Testis (tissue), 3 donors: Measurements from ENCODE around the gene GUK1. TPM values are rescaled to one million over a fixed set of nuclear protein-coding genes. Genes with fewer than 3 reads are reported as not detected.

Experiments used
- DNase-seq: peaks from one replicate; pipeline ENCODE4 v3.0.0-alpha.2; 2019
- H3K27ac ChIP-seq, 2 donors: fragments of 200-600 bp; sonication (generic); one replicate each; pipeline ENCODE4 v1.5.1; 2019
- H3K27me3 ChIP-seq: fragments of 200-600 bp; sonication (generic); one replicate; pipeline ENCODE4 v1.5.1; 2019
- H3K36me3 ChIP-seq: fragments of 200-600 bp; sonication (generic); one replicate; pipeline ENCODE4 v1.5.1; 2017; ENCODE audit warnings: low read depth; ENCODE audit errors: missing control alignments
- H3K4me1 ChIP-seq: fragments of 200-600 bp; sonication (generic); one replicate; pipeline ENCODE4 v1.5.1; 2019
- H3K4me3 ChIP-seq, 2 donors: fragments of 200-600 bp; sonication (generic); one replicate each; pipeline ENCODE4 v1.5.1; 2017 to 2019
- H3K9me3 ChIP-seq: fragments of 200-600 bp; sonication (generic); one replicate; pipeline ENCODE4 v1.5.1; 2017
- CTCF ChIP-seq, 3 experiments: fragments of 450-650 bp in 2 of 3; fragments of 200-600 bp in 1 of 3; sonication (generic) in 1 of 3; IDR thresholded peaks; one replicate each; pipeline ENCODE4 v1.5.1; 2016 to 2019; ENCODE audit warnings: antibody characterized with exemption in 3 of 3, mild to moderate bottlenecking in 2 of 3, moderate library complexity in 1 of 3
- POLR2A ChIP-seq: fragments of 450-650 bp; IDR thresholded peaks from one replicate; pipeline ENCODE4 v1.6.1; 2017; ENCODE audit warnings: antibody characterized with exemption, mild to moderate bottlenecking, moderate library complexity
- WGBS, 2 donors: methylation state at CpG; one replicate each; pipeline ENCODE4 v1.1.5; 2018; 5-methylcytosine and 5-hydroxymethylcytosine counted together
- intact Hi-C: fragments of 100-400 bp; cut with DNase I; formaldehyde crosslinking; loops from one replicate; pipeline ENCODE4 v1.15.1; 2023; ENCODE audit warnings: low total_unique reads
- polyA plus RNA-seq: library from polyadenylated mRNA; stranded (reverse); fragments of 350-450 nt; fragmentation: Illumina TruSeq; extraction: RNeasy Lipid Tissue Mini Kit (QIAGEN cat#74804); gene quantifications from one replicate; pipeline ENCODE4 v1.2.3, GENCODE V29; 2014; ENCODE audit warnings: low read depth, low replicate concordance; ENCODE audit not compliant: insufficient read depth
- total RNA-seq, 2 donors: library from RNA; depleted of rRNA; stranded (reverse); fragments of >200 nt; gene quantifications; one replicate each; pipeline ENCODE4 v1.2.3, GENCODE V29; 2016

The GUK1 gene
- total and polyA plus RNA-seq, 3 donors from 2014 or later: 236 to 343 (median 298) TPM

GRCh38 chr1:228168563-228169270 is 28.6 kb downstream of the GUK1 start:
- TF ChIP-seq POLR2A (no peak), CTCF (IDR thresholded peaks at IDR 0.05) (no peak)
- H3K36me3 ChIP-seq: no peaks in the 10 kb centered on the region
- H3K9me3 ChIP-seq: no peaks in the 10 kb centered on the region
- 67 to 84% methylated on average over 6 to 12 of the region's 12 CpGs for WGBS, 2 donors
- no peaks in the 10 kb centered on the region for H3K27me3 ChIP-seq
- intact Hi-C loops: no loop called here
- H3K4me1 ChIP-seq: peaks cover 5% of the 10 kb centered on the region
- H3K27ac ChIP-seq: no peak overlapping the region
- no peak for DNase-seq
- H3K4me3 ChIP-seq: no peak overlapping the region

- Histone ChIP-seq H3K4me1 (peaks cover 5% of the 10 kb centered on the region), H3K9me3 (no peaks in the 10 kb centered on the region), H3K27me3 (no peaks in the 10 kb centered on the region), H3K36me3 (no peaks in the 10 kb centered on the region), H3K4me3 (no peak overlapping the region), H3K27ac (no peak overlapping the region)
- no peak for DNase-seq
- TF ChIP-seq POLR2A: no peak
- TF ChIP-seq CTCF (IDR thresholded peaks at IDR 0.05): no peak
- WGBS, 2 donors: 93 to 94% methylated on average over 2 of the region's 2 CpGs
- intact Hi-C loops: no loop called here
These were observed 29.3 kb downstream of the GUK1 start for GRCh38 chr1:228169345-228169744.

GRCh38 chr1:228170666-228171065 is 30.6 kb downstream of the GUK1 start:
- TF ChIP-seq POLR2A: no peak
- TF ChIP-seq CTCF (IDR thresholded peaks at IDR 0.05): no peak
- Histone ChIP-seq H3K4me1 (no peaks in the 10 kb centered on the region), H3K27ac (no peak overlapping the region), H3K36me3 (no peaks in the 10 kb centered on the region), H3K9me3 (no peaks in the 10 kb centered on the region), H3K27me3 (no peaks in the 10 kb centered on the region), H3K4me3 (no peak overlapping the region)
- WGBS, 2 donors: 84 to 88% methylated on average over 7 of the region's 7 CpGs
- no peak for DNase-seq
- intact Hi-C loops: no loop called here

- no peak for DNase-seq
- no peak overlapping the region for H3K4me3 ChIP-seq
These were observed 31.3 kb downstream of the GUK1 start for GRCh38 chr1:228171221-228171891.

More at GRCh38 chr1:228171221-228171891, 31.3 kb downstream of the GUK1 start:
- intact Hi-C loops: no loop called here
- TF ChIP-seq POLR2A: no peak
- no peak for TF ChIP-seq CTCF (IDR thresholded peaks at IDR 0.05)
- H3K27ac ChIP-seq: no peak overlapping the region
- no peaks in the 10 kb centered on the region for H3K36me3 ChIP-seq
- no peaks in the 10 kb centered on the region for H3K27me3 ChIP-seq
- no peaks in the 10 kb centered on the region for H3K9me3 ChIP-seq
- WGBS, 2 donors: 75 to 87% methylated on average over 10 of the region's 10 CpGs
- peaks cover 2% of the 10 kb centered on the region for H3K4me1 ChIP-seq
